Mesenchymal stem cell (in vitro differentiated cells and primary cell): ENCODE results near the gene BRD7.

Experiments
- DNase-seq: peaks from one replicate; pipeline ENCODE4 v3.0.0-alpha.2; 2013
- H2AFZ ChIP-seq: one replicate; pipeline ENCODE4 v1.6.1; 2013; ENCODE audit warnings: low read depth, mild to moderate bottlenecking, control low read depth, inconsistent platforms, low read length, moderate library complexity
- H2AK5ac ChIP-seq: 2 replicates; pipeline ENCODE4 v1.6.1; 2013; ENCODE audit warnings: low read length, moderate library complexity, mild to moderate bottlenecking, inconsistent platforms; ENCODE audit not compliant: severe bottlenecking
- H2BK120ac ChIP-seq: one replicate; pipeline ENCODE4 v1.6.1; 2013; ENCODE audit warnings: low read depth, mild to moderate bottlenecking, inconsistent platforms, low read length, moderate library complexity
- H2BK12ac ChIP-seq, 2 experiments: one replicate each; pipeline ENCODE4 v1.6.1; 2013; ENCODE audit warnings: inconsistent platforms in 2 of 2, low read length in 2 of 2, mild to moderate bottlenecking in 2 of 2, moderate library complexity in 2 of 2, control low read depth in 1 of 2
- H2BK15ac ChIP-seq: one replicate; pipeline ENCODE4 v1.6.1; 2013; ENCODE audit warnings: mild to moderate bottlenecking, low read depth, inconsistent platforms; ENCODE audit not compliant: poor library complexity, severe bottlenecking
- H2BK5ac ChIP-seq: 2 replicates; pipeline ENCODE4 v1.6.1; 2013; ENCODE audit warnings: low read depth, mild to moderate bottlenecking, low read length, control low read depth, inconsistent platforms; ENCODE audit not compliant: poor library complexity, severe bottlenecking
- H3K14ac ChIP-seq, 2 experiments: one replicate each; pipeline ENCODE4 v1.6.1; 2013; ENCODE audit warnings: inconsistent platforms in 2 of 2, low read length in 2 of 2, control low read depth in 1 of 2, mild to moderate bottlenecking in 1 of 2, moderate library complexity in 1 of 2
- H3K18ac ChIP-seq, 2 experiments: one replicate each; pipeline ENCODE4 v1.6.1; 2013; ENCODE audit warnings: inconsistent platforms in 2 of 2, low read length in 2 of 2, control low read depth in 1 of 2, low read depth in 1 of 2, mild to moderate bottlenecking in 1 of 2
- H3K23ac ChIP-seq, 2 experiments: one replicate each; pipeline ENCODE4 v1.6.1; 2013; ENCODE audit warnings: inconsistent platforms in 2 of 2, low read length in 2 of 2, mild to moderate bottlenecking in 2 of 2, moderate library complexity in 2 of 2, control low read depth in 1 of 2
- H3K27ac ChIP-seq: 2 replicates; pipeline ENCODE4 v1.5.1; 2013; ENCODE audit warnings: mild to moderate bottlenecking, moderate library complexity, low read length, control low read depth, inconsistent platforms; ENCODE audit not compliant: poor library complexity, severe bottlenecking
- H3K27me3 ChIP-seq, 2 experiments: 2 replicates each; pipeline versions ENCODE4 v1.6.1 to v1.7.0; 2013; ENCODE audit warnings: low read length in 2 of 2, mild to moderate bottlenecking in 2 of 2, moderate library complexity in 2 of 2, control low read depth in 1 of 2, inconsistent platforms in 1 of 2; ENCODE audit not compliant: control insufficient read depth in 1 of 2, insufficient read depth in 1 of 2
- H3K36me3 ChIP-seq, 2 experiments: 2 replicates each; pipeline versions ENCODE4 v1.6.1 to v1.7.0; 2013; ENCODE audit warnings: low read length in 2 of 2, control low read depth in 1 of 2, inconsistent platforms in 1 of 2, low read depth in 1 of 2, mild to moderate bottlenecking in 1 of 2; ENCODE audit not compliant: insufficient read depth in 2 of 2, control insufficient read depth in 1 of 2
- H3K4ac ChIP-seq, 2 experiments: one replicate each; pipeline ENCODE4 v1.6.1; 2013; ENCODE audit warnings: inconsistent platforms in 2 of 2, low read length in 2 of 2, mild to moderate bottlenecking in 2 of 2, moderate library complexity in 2 of 2, control low read depth in 1 of 2, low read depth in 1 of 2
- H3K4me1 ChIP-seq: 2 replicates; pipeline ENCODE4 v1.6.1; 2013; ENCODE audit warnings: low read depth, low read length, control low read depth; ENCODE audit not compliant: control insufficient read depth, insufficient read depth
- H3K4me2 ChIP-seq: 2 replicates; pipeline ENCODE4 v1.6.1; 2013; ENCODE audit warnings: low read length, mild to moderate bottlenecking, inconsistent platforms; ENCODE audit not compliant: poor library complexity, severe bottlenecking
- H3K4me3 ChIP-seq, 2 experiments: 2 replicates each; pipeline versions ENCODE4 v1.5.1 to v1.7.0; 2013; ENCODE audit warnings: low read length in 2 of 2, mild to moderate bottlenecking in 2 of 2, control low read depth in 1 of 2, low read depth in 1 of 2; ENCODE audit not compliant: insufficient read depth in 1 of 2
- H3K79me1 ChIP-seq: replicated peaks from 2 replicates; pipeline ENCODE4 v1.6.1; 2013; ENCODE audit warnings: mild to moderate bottlenecking, control low read depth, low read length, inconsistent platforms; ENCODE audit not compliant: poor library complexity, severe bottlenecking
- H3K9ac ChIP-seq: 2 replicates; pipeline ENCODE4 v1.7.0; 2013; ENCODE audit warnings: mild to moderate bottlenecking, low read length, moderate library complexity
- H3K9me3 ChIP-seq: 2 replicates; pipeline ENCODE4 v1.7.0; 2013; ENCODE audit warnings: mild to moderate bottlenecking, low read length; ENCODE audit not compliant: control insufficient read depth
- H4K8ac ChIP-seq: one replicate; pipeline ENCODE4 v1.6.1; 2013; ENCODE audit warnings: inconsistent platforms, mild to moderate bottlenecking, low read length, moderate library complexity
- H4K91ac ChIP-seq: one replicate; pipeline ENCODE4 v1.6.1; 2013; ENCODE audit warnings: mild to moderate bottlenecking, low read length, inconsistent platforms
- WGBS: methylation state at CpG from one replicate; pipeline ENCODE4 v1.1.7; 2013; ENCODE audit warnings: mixed read lengths; 5-methylcytosine and 5-hydroxymethylcytosine counted together

BRD7 gene

GRCh38 chr16:50288920-50289319 is 79.9 kb downstream of the BRD7 start:
- no peak overlapping the region for H2AK5ac ChIP-seq
- peaks cover 19 to 34% of the 10 kb centered on the region in 2 experiments for H3K36me3 ChIP-seq
- peaks cover 6% of the 10 kb centered on the region for H3K4me1 ChIP-seq
- no peak overlapping the region for H4K91ac ChIP-seq
- H2BK5ac ChIP-seq = no peak overlapping the region
- H3K4me3 ChIP-seq = no peak overlapping the region
- H3K79me1 ChIP-seq = peaks cover 7% of the 10 kb centered on the region
- H4K8ac ChIP-seq = no peak overlapping the region
- no peaks in the 10 kb centered on the region for H3K27me3 ChIP-seq
- H3K4ac ChIP-seq = no peak overlapping the region
- H3K18ac ChIP-seq = no peak overlapping the region
- WGBS = 79% methylated on average over 3 of the region's 3 CpGs
- H2BK120ac ChIP-seq = no peak overlapping the region
- no peak overlapping the region for H2BK15ac ChIP-seq
- no peaks in the 10 kb centered on the region for H3K9me3 ChIP-seq
- no peak overlapping the region for H3K4me2 ChIP-seq
- H3K9ac ChIP-seq = no peak overlapping the region
- H3K23ac ChIP-seq = no peak overlapping the region
- no peak overlapping the region for H2BK12ac ChIP-seq
- no peak overlapping the region for H3K14ac ChIP-seq
- H3K27ac ChIP-seq = no peak overlapping the region
- DNase-seq = no peak
- H2AFZ ChIP-seq = no peak overlapping the region

GRCh38 chr16:50288026-50288425 is 80.8 kb downstream of the BRD7 start:
- Histone ChIP-seq H3K27ac (no peak overlapping the region), H3K9me3 (no peaks in the 10 kb centered on the region), H3K9ac (no peak overlapping the region), H2BK120ac (no peak overlapping the region), H3K4me1 (peaks cover 6% of the 10 kb centered on the region), H2AK5ac (no peak overlapping the region), H4K91ac (no peak overlapping the region), H3K14ac (no peak overlapping the region), H2BK12ac (no peak overlapping the region), H3K4me2 (no peak overlapping the region), H2BK15ac (no peak overlapping the region), H3K4ac (no peak overlapping the region), H3K18ac (no peak overlapping the region), H3K79me1 (peaks cover 13% of the 10 kb centered on the region), H4K8ac (no peak overlapping the region), H3K27me3 (no peaks in the 10 kb centered on the region), H3K4me3 (no peak overlapping the region), H2BK5ac (no peak overlapping the region), H3K23ac (no peak overlapping the region), H3K36me3 (peaks cover 11 to 28% of the 10 kb centered on the region in 2 experiments), H2AFZ (no peak overlapping the region)
- DNase-seq = no peak
- WGBS = 99% methylated on average over 17 of the region's 17 CpGs

DNA sequence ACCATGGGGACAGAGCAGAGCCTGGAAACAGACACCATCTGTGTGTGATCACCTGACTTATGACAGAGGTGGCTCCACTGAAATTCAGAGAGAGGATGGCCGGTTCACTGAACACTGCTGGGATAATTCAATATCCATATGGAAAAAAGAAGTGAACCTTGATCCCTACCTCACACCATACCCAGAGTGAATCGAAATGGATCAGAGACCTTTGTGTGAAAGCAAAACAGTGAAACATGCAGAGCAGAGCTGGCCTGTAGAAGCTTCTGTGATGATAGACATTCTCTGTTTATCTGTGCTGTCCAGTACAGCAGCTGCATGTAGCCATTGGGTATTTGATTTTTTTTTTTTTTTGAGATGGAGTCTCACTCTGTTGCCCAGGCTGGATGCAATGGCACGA is 82.1 kb downstream of the BRD7 start:
- Histone ChIP-seq H4K8ac (no peak overlapping the region), H2AK5ac (no peak overlapping the region), H3K27ac (no peak overlapping the region), H2AFZ (no peak overlapping the region), H3K36me3 (peaks cover 6 to 19% of the 10 kb centered on the region in 2 experiments), H3K4me2 (no peak overlapping the region), H3K23ac (no peak overlapping the region), H3K79me1 (peaks cover 18% of the 10 kb centered on the region), H3K4me3 (no peak overlapping the region), H2BK120ac (no peak overlapping the region), H3K4me1 (peaks cover 6% of the 10 kb centered on the region), H2BK15ac (no peak overlapping the region), H3K18ac (no peak overlapping the region), H2BK5ac (no peak overlapping the region), H2BK12ac (no peak overlapping the region), H4K91ac (no peak overlapping the region), H3K9me3 (no peaks in the 10 kb centered on the region), H3K14ac (no peak overlapping the region), H3K27me3 (no peaks in the 10 kb centered on the region), H3K4ac (no peak overlapping the region), H3K9ac (no peak overlapping the region)
- no peak for DNase-seq
- WGBS = 86% methylated on average over 3 of the region's 3 CpGs

- Histone ChIP-seq H4K8ac (no peak overlapping the region), H3K27ac (no peak overlapping the region), H3K4me1 (peaks cover 6% of the 10 kb centered on the region), H2AK5ac (no peak overlapping the region), H3K4me3 (no peak overlapping the region), H3K4me2 (no peak overlapping the region), H3K27me3 (no peaks in the 10 kb centered on the region), H2BK12ac (no peak overlapping the region), H3K9me3 (no peaks in the 10 kb centered on the region), H3K4ac (no peak overlapping the region), H2BK5ac (no peak overlapping the region), H2BK120ac (no peak overlapping the region), H3K23ac (no peak overlapping the region), H4K91ac (peak overlapping the region; percentile 39), H2BK15ac (no peak overlapping the region), H3K18ac (no peak overlapping the region), H3K9ac (no peak overlapping the region), H2AFZ (no peak overlapping the region), H3K36me3 (peaks cover 6 to 18% of the 10 kb centered on the region in 2 experiments), H3K79me1 (peaks cover 24% of the 10 kb centered on the region), H3K14ac (no peak overlapping the region)
- no peak for DNase-seq
- 73% methylated on average over 5 of the region's 5 CpGs for WGBS
Observed at GRCh38 chr16:50285406-50286003, 83.3 kb downstream of the BRD7 start.
